Sigmoid colon (tissue), 4 donors: ENCODE results near the gene NAALADL2.

ENCODE experiments used
- CTCF ChIP-seq, 4 experiments: fragments of 450-650 bp in 3 of 4; fragments of 200-600 bp in 1 of 4; IDR thresholded peaks; one replicate each; pipeline ENCODE4 v1.5.1; 2016 to 2019; ENCODE audit warnings: antibody characterized with exemption in 4 of 4, mild to moderate bottlenecking in 3 of 4, moderate library complexity in 2 of 4
- POLR2A ChIP-seq, 2 donors: fragments of 450-650 bp; IDR thresholded peaks; one replicate each; pipeline ENCODE4 v1.6.1; 2016; ENCODE audit warnings: antibody characterized with exemption in 2 of 2, mild to moderate bottlenecking in 2 of 2, moderate library complexity in 2 of 2
- POLR2AphosphoS5 ChIP-seq, 4 donors: sonication (generic); formaldehyde crosslinking; IDR thresholded peaks; one replicate each; pipeline ENCODE4 v1.6.1; 2017; ENCODE audit warnings: antibody characterized with exemption in 4 of 4

GRCh38 chr3:175805825-175806224, 946.7 kb downstream of the NAALADL2 start:
- TF ChIP-seq POLR2AphosphoS5 (IDR thresholded peaks at IDR 0.05) (no peak), CTCF (IDR thresholded peaks at IDR 0.05) (no peak), POLR2A (IDR thresholded peaks at IDR 0.05) (no peak)
